Colonic mucosa (tissue), 4 donors: ENCODE results near the gene GREM1. TPM values are rescaled to one million over a fixed set of nuclear protein-coding genes. Genes with fewer than 3 reads are reported as not detected.

ENCODE experiments used
- DNase-seq: peaks from one replicate; pipeline ENCODE4 v3.0.0-alpha.2; 2020
- H3K27ac ChIP-seq: fragments of 200-600 bp; one replicate; pipeline ENCODE4 v1.8.0; 2021
- H3K27me3 ChIP-seq: fragments of 200-600 bp; one replicate; pipeline ENCODE4 v1.8.0; 2021
- H3K36me3 ChIP-seq: fragments of 200-600 bp; one replicate; pipeline ENCODE4 v1.8.0; 2021
- H3K4me1 ChIP-seq: fragments of 200-600 bp; one replicate; pipeline ENCODE4 v1.8.0; 2021; ENCODE audit warnings: mild to moderate bottlenecking
- H3K4me3 ChIP-seq: fragments of 200-600 bp; one replicate; pipeline ENCODE4 v1.8.0; 2021
- H3K9ac ChIP-seq, 2 donors: one replicate each; pipeline ENCODE4 v1.7.0; 2013; ENCODE audit warnings: control low read depth in 2 of 2, low read depth in 2 of 2, low read length in 2 of 2
- H3K9me3 ChIP-seq: fragments of 200-600 bp; one replicate; pipeline ENCODE4 v1.8.0; 2021
- intact Hi-C: fragments of 100-400 bp; cut with DNase I; formaldehyde crosslinking; loops from one replicate; pipeline ENCODE4 v1.14.1; 2022
- total RNA-seq, 2 donors: library from RNA; stranded (reverse); fragmentation: NEBNext Ultra II Directional in 1 of 2; extraction: Animal tissue kit (Norgen Biotek cat#: 25700) in 1 of 2; gene quantifications; one replicate each; pipeline ENCODE4 v1.2.1, GENCODE V29; 2021
- TF ChIP-seq, protein P1 (sequence below): fragments of 200-600 bp; IDR thresholded peaks from one replicate; pipeline ENCODE4 v1.8.0; 2022; ENCODE audit warnings: antibody characterized with exemption, mild to moderate bottlenecking
- donor health status: healthy.
- donor health status: DM: no; HTN: no; CAD: no.
- donor health status: DM: no; HTN: no; CAD: no.

GREM1 gene
- total RNA-seq, 2 donors from 2014 or later, result 18.9 to 39.3 TPM

DNA sequence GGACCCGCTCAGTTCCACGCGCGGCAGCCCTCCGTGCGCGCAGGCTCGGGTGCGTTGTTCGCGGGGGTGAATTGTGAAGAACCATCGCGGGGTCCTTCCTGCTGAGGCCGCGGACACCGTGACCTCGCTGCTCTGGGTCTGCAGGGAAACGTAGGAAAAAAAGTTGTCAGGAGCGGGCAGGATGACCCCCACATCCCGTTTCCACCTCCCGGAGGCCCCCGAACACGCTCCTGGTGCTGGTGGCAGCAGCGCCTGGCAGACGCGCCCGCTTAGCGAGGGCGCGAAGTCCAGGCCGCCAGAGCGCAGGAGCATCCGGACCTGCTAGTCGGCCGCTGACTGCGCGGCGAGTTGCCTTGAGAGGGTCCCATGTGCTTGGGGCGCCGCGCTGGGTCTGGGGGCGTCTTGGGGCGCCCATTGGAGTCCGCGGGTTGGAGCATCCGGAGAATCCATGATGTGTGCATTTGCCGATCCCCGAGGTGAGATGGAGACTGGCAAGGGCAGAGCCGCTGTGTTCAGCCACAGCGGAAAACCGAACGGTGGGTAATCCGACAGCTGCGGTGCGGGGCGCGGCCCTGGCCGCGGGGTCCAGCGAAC, 520 bp downstream of the GREM1 start:
- Histone ChIP-seq H3K36me3 (no peaks in the 10 kb centered on the region), H3K4me1 (peaks cover 8% of the 10 kb centered on the region), H3K4me3 (peak overlapping the region; percentile 48), H3K27me3 (peaks cover 36% of the 10 kb centered on the region), H3K9me3 (no peaks in the 10 kb centered on the region), H3K9ac (peak overlapping the region; percentile 34 to 53), H3K27ac (no peak overlapping the region)
- TF ChIP-seq, protein P1, sequence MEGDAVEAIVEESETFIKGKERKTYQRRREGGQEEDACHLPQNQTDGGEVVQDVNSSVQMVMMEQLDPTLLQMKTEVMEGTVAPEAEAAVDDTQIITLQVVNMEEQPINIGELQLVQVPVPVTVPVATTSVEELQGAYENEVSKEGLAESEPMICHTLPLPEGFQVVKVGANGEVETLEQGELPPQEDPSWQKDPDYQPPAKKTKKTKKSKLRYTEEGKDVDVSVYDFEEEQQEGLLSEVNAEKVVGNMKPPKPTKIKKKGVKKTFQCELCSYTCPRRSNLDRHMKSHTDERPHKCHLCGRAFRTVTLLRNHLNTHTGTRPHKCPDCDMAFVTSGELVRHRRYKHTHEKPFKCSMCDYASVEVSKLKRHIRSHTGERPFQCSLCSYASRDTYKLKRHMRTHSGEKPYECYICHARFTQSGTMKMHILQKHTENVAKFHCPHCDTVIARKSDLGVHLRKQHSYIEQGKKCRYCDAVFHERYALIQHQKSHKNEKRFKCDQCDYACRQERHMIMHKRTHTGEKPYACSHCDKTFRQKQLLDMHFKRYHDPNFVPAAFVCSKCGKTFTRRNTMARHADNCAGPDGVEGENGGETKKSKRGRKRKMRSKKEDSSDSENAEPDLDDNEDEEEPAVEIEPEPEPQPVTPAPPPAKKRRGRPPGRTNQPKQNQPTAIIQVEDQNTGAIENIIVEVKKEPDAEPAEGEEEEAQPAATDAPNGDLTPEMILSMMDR, result no peak
- peak; percentile 25 for DNase-seq
- intact Hi-C loops, result no loop called here

DNA sequence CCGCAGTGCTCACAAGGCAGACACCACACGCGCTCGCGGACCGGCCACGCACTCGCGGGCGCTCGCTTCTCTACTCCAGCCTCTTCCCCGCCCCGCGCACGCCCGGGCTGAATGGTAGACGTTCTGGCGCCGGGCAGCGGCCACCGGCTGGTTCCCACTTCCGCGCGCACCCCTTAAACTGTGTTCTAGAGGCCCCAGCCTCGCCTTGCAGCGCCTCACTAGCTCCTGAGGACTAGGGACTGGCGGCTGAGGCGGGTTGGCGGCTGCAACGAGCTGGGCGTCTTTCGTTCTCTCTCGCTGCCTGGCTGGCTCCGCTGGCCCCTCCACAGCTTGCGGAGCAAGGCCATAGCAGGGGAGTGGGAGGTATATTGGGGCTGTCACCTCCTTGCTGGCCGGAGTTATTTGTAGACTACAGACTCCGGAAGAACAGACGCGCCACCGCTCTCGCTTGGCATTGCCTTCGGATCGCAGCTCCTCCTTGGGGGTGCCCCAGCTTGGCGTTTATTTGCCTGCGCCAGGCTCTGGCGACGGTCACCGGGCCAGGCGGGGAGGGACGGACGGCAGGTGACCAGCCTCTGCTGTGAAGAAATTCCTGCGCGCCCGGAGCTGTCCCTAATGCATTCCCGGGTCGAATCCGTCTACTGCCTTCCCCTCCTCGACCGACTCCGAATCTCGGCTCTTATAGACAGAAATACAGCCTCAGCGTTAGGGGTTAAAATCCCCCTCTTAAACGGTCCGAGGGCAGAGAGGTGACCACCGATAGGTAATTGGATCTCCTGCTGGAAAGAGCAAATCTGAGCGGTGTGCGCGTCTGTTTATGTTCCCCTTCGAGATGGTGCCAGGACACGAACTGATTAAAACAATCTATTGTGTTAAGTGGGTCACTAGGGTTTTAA, 1.3 kb downstream of the GREM1 start:
- no peaks in the 10 kb centered on the region for H3K9me3 ChIP-seq
- H3K4me3 ChIP-seq, result peak overlapping the region; percentile 48
- H3K27me3 ChIP-seq, result peaks cover 36% of the 10 kb centered on the region
- DNase-seq, result peak; percentile 26
- peak overlapping the region; percentile 17 for H3K27ac ChIP-seq
- H3K4me1 ChIP-seq, result peaks cover 8% of the 10 kb centered on the region
- H3K9ac ChIP-seq, result peak overlapping the region; percentile 19 to 53
- no peaks in the 10 kb centered on the region for H3K36me3 ChIP-seq
- intact Hi-C loops, result no loop called here
- TF ChIP-seq, protein P1, result no peak

DNA sequence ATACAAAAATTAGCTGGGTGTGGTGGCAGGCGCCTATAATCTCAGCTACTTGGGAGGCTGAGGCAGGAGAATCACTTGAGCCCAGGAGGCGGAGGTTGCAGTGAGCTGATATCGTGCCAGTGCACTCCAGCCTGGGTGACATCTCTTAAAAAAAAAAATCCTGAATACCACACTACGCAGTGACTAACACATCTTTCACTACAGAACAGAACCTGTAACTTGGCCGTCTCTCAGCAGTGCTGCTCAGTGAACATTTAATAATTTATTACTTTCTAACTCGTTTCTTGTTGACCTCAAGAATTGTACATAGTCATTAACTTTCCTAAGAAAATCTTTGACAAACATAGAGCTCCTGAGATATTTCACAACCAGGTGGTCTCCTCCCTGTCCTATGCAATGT, 3.8 kb downstream of the GREM1 start:
- Histone ChIP-seq H3K9ac (no peak overlapping the region), H3K36me3 (no peaks in the 10 kb centered on the region), H3K27ac (no peak overlapping the region), H3K27me3 (peaks cover 30% of the 10 kb centered on the region), H3K4me1 (peaks cover 8% of the 10 kb centered on the region), H3K9me3 (no peaks in the 10 kb centered on the region), H3K4me3 (no peak overlapping the region)
- intact Hi-C loops, result no loop called here
- no peak for DNase-seq
- TF ChIP-seq, protein P1, result no peak

DNA sequence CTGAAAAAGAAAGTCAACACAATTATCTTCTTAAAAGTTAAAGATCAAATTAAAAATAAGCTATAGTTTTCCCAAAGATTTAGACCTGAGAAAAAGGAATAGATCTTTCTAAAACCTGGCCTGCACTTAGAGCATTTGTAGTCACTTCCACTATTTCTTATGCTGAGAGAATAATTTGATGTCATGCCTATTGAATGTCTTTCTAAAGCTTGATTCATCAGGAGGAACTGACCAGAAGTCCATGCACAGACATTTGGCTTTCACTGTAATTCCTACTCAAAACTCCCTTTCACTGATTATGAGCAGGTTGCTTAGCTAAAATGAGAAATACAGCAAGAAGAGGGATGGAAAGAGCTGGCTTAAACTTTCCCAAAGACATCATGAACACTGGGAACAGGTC, 4.3 kb downstream of the GREM1 start:
- Histone ChIP-seq H3K27me3 (peaks cover 26% of the 10 kb centered on the region), H3K36me3 (no peaks in the 10 kb centered on the region), H3K4me1 (peaks cover 8% of the 10 kb centered on the region), H3K9ac (no peak overlapping the region), H3K9me3 (no peaks in the 10 kb centered on the region), H3K27ac (no peak overlapping the region), H3K4me3 (no peak overlapping the region)
- intact Hi-C loops, result no loop called here
- no peak for DNase-seq
- TF ChIP-seq, protein P1, result no peak

DNA sequence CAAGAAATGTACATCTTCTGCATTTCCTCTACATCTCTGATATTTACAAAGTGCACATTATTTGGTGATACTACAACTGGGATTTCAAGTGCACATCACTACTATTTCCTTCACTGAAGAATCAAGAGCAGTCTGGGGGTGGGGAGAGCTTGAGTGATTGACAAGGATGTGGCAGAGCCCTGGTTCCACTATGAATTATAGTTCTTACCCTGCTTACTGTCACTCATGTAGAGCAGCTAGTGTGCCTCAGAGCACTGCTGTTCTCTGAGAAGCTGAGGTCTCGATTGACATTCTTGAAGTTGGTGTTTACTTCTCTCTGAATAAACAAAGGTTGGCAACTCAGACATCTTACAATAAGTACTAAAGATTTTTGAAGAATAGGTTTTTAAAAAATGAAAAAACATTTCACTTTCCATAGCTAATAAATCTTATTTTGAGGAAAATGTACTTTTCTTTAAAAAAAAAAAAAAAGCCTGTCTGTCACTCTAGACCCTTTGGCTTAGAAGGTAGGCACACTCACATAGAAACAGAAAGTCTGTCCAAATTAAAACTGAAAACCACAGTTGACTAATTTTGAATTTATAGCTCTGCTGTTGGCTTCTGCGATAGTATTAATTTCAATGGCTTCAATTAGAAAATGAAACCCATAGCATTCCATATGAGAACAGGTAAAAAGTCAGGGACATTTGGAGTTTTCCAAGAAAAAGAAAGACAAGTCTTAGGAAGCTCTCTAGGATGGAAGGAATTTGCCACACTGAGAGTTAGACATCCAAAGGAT, 5.6 kb downstream of the GREM1 start:
- intact Hi-C loops, result no loop called here
- Histone ChIP-seq H3K27ac (no peak overlapping the region), H3K9me3 (no peaks in the 10 kb centered on the region), H3K27me3 (peaks cover 14% of the 10 kb centered on the region), H3K36me3 (no peaks in the 10 kb centered on the region), H3K4me3 (no peak overlapping the region), H3K9ac (no peak overlapping the region), H3K4me1 (peaks cover 3% of the 10 kb centered on the region)
- TF ChIP-seq, protein P1, result no peak
- no peak for DNase-seq
